Mucosa of stomach (tissue), 1 donor: ENCODE measurements around the gene GOLGA6C.
"Not testable (repeated sequence)": the region's sequence is repeated elsewhere in the genome, so short reads cannot be mapped to it uniquely, and the experiment has no call there.

Experiments used
- H3K27me3 ChIP-seq: one replicate; pipeline ENCODE4 v1.7.0; 2013; ENCODE audit warnings: mild to moderate bottlenecking, low read length; ENCODE audit not compliant: control insufficient read depth, insufficient read depth
- H3K36me3 ChIP-seq: one replicate; pipeline ENCODE4 v1.7.0; 2013; ENCODE audit warnings: low read length; ENCODE audit not compliant: control insufficient read depth, insufficient read depth
- H3K4me1 ChIP-seq: one replicate; pipeline ENCODE4 v1.7.0; 2013; ENCODE audit warnings: mild to moderate bottlenecking, low read length; ENCODE audit not compliant: control insufficient read depth, insufficient read depth
- H3K4me3 ChIP-seq: one replicate; pipeline ENCODE4 v1.7.0; 2013; ENCODE audit warnings: low read length
- H3K9ac ChIP-seq: one replicate; pipeline ENCODE4 v1.7.0; 2013; ENCODE audit warnings: mild to moderate bottlenecking, low read length, moderate library complexity
- H3K9me3 ChIP-seq: one replicate; pipeline ENCODE4 v1.7.0; 2013; ENCODE audit warnings: mild to moderate bottlenecking, low read length, moderate library complexity; ENCODE audit not compliant: control insufficient read depth
- donor health status: Pancreatic carcinoma.

GOLGA6C gene

DNA sequence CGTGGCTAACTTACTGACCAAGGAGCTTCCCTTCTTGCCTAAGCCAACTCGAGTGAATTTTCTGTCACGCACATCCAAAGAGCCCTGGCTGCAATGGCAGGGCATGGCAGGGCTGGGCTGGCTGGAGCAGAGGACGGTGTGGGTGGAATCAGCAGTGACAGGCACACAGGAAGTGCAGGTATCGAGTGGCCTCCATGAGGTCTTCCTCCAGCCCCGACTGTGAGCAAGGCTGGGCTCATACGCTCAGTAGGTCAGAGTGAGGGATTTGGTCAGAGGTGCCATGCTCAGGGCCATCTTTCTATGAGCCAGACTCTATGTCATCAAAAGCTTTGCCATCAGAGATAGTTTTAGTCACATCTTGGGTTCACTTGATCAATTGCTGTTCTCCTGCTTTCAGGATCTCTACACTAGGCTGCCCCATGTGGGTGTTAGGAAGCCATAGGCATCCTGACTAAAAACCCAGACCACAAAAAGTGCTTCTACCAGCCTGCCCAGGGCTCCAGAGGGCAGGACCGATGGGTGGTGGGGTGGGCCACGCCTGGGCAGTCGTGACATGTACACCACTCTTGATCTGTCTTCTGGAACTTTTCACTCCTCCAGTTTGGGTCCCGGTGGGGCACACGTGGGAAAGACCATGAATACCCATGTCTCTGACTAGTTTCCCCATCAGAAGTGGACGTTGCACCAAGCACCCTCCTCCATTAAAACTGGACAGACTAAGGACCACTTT, 55.1 kb downstream of the GOLGA6C start:
- Histone ChIP-seq H3K9me3 (no peaks in the 10 kb centered on the region), H3K4me1 (no peaks in the 10 kb centered on the region), H3K27me3 (no peaks in the 10 kb centered on the region), H3K9ac (no peak overlapping the region), H3K4me3 (no peak overlapping the region), H3K36me3 (no peaks in the 10 kb centered on the region)

DNA sequence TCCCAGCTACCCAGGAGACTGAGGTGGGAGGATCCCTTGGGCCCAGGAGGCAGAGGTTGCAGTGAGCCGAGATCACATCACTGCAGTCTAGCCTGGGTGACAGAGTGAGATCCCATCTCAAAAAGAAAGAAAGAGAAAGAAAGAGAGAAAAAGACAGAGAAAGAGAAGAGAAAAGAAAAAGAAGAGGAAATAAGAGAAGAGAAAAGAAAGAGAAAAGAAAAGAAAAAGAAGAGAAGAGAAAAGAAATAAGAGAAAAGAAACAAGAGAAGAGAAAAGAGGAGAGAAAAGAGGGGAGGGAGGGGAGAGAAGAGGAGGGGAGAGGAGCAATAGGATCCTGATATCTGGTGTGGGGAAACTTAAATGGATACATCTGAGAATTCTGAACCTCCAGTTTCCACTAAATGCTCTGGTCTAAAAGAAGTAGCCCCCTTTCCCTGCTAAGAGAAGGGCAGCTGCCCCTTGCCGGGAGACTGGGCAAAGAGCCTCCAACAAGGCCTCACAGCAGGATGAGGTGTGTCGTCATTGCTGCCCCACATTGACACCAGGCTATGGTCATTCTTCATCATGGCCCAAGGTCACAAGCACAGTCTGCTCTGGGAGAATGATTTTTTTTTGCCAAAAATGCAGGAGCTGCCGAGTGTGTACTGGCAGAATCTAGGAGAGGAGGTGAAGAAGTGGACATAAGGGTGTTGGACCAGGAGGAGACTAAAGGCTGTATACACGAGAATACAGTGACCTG, 56.6 kb downstream of the GOLGA6C start:
- Histone ChIP-seq H3K9me3 (no peaks in the 10 kb centered on the region), H3K4me1 (no peaks in the 10 kb centered on the region), H3K4me3 (no peak overlapping the region), H3K27me3 (no peaks in the 10 kb centered on the region), H3K36me3 (no peaks in the 10 kb centered on the region), H3K9ac (no peak overlapping the region)

DNA sequence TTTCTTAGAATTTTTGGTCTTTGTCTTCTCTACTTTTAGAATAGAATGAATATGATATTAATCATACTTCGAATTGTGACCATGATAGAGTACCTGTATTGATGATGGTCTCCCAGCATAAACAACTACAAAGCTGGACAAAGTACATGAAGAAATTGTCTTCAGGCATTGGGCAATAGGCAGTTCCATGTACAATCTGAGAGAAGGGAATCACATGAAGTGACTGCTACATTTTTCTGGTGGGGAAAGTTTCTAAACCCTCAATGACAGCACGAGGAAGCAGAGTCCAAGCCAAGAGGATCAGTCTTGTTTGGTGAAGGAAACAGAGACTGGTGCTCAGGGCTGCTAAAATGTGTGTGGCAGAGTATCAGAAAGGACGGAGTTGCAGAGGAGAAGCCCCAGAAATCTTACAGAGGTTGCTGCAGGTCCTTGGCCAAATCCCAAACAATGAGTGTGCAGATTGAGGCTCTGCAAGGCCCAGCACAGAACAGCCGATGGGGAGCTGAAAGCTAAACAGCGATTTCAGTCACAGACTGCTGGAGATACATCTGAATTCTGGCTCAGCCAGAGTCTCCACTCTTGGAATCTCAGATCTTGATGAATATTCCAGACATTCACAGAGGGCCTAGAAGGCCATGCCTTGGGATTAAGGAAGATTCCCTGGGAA, 61.2 kb downstream of the GOLGA6C start:
- H3K36me3 ChIP-seq, H3K9me3 ChIP-seq, H3K27me3 ChIP-seq, H3K4me3 ChIP-seq, H3K4me1 ChIP-seq, H3K9ac ChIP-seq: not testable (repeated sequence)
